Measurements from ENCODE around the gene LDHD.

Gene LDHD

GRCh38 chr16:75062135-75062975 is 54.2 kb downstream of the LDHD start:
- no peak for DNase-seq (ENCODE audit: low spot score)
